Ramos (cell line): Measurements from ENCODE around the gene GALNTL6.

ENCODE experiments used
- in situ Hi-C: fragments of 300-500 bp; cut with MboI; formaldehyde crosslinking; loops from one replicate; pipeline ENCODE4 v1.14.3; 2022; ENCODE audit warnings: low sequenced_read_pairs; ENCODE audit not compliant: unreplicated experiment

The GALNTL6 gene

DNA sequence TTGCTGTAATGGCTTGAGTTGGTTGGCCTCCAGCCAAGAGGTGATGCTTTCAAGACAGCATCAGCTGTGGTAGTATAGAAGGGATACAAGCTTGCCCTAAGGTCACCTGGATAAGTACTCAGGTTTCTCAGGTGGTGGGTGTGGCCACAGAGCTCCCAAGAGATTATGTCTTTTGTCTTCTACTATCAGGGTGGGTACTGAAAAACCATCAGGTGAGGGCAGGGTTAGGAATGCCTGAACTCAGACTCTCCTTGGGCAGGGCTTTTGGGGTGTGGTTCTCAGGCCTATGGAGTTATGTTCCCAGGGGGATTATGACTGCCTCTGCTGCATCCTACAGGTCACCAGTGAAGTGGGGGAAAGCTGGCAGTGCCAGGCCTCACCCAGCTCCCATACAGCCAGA, 700.8 kb downstream of the GALNTL6 start:
- in situ Hi-C loops, result no loop called here

DNA sequence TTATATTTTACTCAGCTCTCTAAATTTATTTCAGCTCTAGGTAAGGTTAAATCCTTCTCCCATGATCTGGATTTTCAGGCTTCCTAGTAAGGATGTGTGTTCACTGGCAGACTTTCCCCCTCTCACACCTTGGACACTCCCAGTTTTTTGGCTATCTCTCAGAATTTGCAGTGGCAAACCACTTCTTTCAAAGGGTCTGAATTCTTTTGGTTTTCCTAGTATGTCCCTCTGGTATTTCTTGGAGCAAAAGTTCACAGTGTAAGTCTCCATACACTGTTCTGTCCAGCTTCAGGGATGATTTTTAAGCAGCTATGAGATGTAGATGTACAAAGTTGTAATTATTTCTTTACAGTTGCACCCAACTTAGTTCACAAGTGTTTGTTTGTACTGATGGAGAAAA, 701.6 kb downstream of the GALNTL6 start:
- in situ Hi-C loops, result no loop called here

DNA sequence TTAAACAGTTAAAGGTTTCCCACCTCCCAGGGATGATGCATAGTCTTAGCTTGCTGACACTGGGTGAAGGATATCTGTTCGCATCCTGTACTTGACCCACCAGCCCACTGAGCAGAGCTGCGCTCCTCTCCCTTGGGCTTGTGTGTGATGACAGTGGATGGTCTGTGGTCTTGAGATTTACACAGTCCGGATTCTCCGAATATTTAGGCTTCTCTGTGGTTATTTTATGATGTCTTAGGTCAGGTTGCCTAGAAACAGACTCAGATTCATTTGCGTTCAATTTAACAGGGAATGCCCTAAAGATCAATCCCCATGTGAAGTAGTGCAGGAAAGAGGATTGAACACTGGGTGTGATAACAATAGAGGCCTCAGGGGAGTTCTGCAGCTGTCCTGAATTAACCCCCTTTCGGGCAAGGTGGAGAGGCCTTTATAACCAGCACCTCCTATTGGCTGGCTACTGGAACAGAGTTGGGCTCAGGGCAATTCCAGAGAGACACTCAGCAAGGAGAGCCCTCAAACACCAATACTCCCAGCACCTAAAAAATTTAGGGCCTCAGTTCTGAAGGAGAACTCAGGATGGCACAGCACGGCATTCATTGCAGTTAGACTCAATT, 702.2 kb downstream of the GALNTL6 start:
- in situ Hi-C loops, result no loop called here

DNA sequence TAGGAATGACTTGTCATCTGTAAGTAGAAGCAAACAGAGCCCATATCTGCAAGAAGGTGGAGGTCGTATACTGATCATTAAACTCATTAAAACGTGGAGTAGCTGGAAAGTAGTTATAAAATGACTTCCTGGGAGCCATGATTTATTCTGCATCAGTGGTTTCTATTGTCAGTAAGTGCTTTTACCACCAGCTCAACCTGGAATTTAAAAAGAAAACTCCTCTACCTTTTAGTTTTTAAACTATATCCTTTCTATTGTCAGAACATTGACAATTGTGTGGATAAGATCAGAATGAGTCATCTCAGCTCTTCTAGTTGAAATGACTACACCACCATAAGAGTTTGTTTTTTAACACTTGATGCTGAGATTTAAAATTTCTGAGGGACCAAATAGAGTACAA, 704.2 kb downstream of the GALNTL6 start:
- in situ Hi-C loops, result no loop called here

DNA sequence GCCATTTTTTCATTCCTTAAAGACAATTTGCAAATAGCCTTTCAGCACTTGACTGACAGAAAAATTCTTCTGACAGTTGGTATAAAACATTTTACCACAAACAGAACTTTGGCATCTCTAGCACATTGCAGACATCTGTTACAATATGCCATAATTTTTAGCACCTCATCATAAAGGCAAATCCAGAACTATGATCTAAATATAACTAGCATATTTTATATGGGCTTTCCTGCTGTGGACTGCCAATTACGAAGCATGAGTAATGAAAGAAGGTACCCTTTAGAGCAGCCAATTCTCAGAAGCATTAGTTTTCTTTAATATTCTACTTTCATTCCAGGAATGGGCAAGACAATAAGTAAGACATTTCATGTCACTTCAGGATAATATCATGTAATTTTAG, 708.0 kb downstream of the GALNTL6 start:
- in situ Hi-C loops, result no loop called here

DNA sequence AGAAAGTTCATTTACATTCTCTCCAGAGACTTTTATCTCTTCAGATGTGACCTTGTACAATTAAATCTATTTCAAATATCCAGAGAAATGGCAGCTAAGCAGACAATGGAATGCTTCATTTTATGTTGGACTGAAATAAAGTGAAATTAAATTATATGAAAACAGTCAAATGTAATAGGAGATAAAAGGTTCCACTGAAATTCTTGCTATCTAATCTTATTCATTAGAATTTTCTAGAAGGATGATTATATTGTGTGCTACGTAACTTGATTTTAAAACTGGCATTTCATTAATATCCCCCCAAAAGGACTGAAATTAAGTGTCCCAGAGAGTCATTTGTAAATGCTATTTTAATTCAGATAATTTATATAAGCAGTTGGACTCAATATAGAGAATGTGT, 708.5 kb downstream of the GALNTL6 start:
- in situ Hi-C loops, result no loop called here

DNA sequence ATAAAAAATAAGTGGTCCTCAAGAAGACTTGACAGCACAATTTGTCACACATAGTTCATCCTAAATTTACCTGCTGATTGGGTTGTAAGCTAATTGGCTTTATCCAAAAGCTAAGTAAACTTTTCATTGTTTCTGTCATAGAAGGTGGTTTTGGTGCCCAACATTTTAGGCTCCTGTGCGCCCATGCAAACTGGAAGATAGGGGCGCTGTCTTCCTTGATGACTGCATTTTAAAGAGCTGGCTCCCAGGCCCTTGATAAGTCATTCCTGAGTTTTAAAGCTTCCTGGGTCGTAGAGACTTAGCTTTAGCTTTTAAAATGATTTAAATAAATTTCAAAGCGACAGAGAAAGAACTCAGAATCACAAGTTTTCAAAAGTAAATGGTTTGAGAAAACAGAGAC, 730.0 kb downstream of the GALNTL6 start:
- in situ Hi-C loops, result no loop called here

DNA sequence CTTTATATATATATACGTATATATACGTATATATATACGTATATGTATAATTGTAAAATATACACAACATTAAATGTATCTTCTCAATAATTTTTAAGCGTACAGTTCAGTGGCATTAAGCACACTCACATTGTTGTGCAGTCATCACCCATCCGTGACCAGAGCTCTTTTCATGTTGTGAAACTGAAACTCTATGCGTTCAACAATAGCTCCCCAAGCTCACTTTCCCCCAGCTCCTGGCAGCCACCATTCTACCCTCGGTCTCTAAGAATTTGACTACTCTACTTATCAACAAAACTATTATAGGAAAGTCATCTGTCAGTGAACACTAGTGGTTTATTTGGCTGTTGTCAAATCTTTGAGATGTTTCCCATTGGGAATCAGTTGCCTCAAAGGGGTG, 733.6 kb downstream of the GALNTL6 start:
- in situ Hi-C loops, result no loop called here

DNA sequence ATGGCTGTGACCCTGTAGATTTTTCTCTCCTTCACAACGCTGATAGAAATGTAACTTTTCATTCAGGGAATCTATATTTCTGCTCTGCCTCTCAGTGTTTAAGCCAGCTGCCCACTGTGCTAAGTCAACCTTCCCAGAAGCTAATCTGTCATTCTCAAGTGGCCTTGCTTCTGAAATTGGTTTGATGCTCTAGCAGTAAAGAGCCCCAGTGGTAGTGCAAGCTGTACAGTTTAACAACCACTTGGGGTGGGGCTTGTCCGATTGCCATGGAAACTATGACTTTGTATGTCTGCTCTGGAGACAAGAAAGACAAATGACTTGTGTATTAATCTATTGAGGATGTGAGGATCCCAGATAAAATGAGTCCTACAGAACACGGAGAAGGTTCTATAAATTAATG, 734.5 kb downstream of the GALNTL6 start:
- in situ Hi-C loops, result no loop called here

DNA sequence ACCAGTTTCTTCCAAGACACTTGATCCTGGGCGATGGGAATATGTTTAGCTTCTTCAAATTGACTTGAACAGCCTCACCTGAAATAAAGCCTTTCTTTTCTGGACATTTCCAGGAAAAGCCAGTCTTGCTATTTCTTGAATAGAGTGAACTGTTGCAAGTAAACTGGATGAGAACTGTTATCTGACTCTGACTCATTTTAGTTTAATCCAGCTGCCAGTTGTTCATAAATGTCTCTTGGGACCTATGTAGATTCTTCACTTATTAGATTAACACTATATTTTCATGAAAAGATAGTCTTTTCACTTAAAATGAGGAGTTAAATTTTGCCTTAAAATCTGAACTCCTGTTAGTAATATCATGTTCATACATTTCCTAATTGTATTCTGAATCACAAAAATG, 740.0 kb downstream of the GALNTL6 start:
- in situ Hi-C loops, result no loop called here

DNA sequence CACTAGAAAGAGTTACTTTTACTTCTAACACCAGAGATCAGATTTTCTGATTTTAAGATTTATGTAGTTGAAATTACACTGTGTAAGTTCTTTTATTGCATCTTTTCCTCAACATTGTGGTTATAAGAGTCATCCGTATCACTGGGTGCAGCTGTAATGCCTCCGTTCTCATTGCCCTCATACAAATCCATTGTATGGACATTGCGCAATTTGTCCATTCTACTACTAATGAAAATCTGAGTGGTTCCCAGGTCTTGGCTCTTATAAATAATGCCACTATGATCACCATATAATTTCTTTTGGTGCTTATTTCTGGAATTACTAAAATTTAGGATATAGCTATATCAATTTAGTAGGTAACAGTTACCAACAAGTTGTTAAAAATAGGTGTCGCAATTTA, 741.4 kb downstream of the GALNTL6 start:
- in situ Hi-C loops, result no loop called here

DNA sequence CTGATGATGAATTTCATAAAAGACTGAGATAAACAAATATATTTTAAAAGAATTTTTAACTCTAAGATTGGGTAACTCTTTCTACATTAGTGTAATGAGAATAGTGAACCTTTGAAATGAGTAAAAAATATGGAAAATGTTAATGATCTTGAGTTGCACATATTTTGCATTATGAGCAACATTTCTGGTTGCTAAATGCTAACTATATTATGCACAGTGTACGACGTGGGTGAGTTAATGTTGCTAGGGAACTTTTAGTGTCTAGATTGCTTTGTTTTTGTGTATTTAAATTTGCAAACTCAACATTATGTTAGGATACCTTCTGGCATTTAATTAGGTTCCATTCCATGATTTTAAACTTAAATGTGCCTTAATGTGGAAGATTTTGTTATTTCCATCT, 742.5 kb downstream of the GALNTL6 start:
- in situ Hi-C loops, result no loop called here

DNA sequence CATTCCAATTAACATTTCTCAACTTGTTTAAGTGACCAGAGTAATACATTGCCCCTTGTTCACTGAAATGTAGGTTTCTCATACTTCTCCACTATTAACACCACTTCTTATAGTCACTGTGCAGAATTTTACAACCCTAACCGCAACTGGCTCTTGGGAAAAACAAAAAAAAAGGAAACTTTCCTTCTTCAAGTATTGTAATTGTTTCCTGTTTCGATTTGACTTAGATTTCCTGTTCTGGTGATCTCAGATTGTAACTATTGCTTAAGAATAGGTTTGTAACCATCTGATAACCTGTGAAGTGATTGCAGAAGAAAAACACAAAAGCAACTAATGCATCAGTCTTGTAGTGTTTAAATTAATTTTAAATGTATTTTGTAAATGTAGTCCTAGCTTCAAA, 760.7 kb downstream of the GALNTL6 start:
- in situ Hi-C loops, result no loop called here

DNA sequence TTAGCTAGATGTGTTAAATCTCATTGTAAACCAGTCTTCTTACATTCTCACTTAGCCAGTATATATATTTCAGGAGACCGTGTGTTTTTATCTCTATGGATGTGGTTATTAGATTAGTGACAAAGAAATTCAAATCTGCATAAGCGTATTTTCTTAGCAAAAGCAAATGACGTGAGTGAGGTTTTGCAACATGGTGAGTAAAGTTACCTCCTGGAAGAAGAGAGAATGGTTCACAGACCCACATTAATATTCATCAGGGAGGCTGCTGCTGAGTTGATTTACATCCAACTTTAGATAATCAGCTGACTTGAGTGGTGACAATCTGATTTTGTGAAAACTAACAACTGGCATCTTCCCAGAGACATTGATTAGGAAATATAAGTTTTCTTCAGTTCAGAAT, 765.5 kb downstream of the GALNTL6 start:
- in situ Hi-C loops, result no loop called here

DNA sequence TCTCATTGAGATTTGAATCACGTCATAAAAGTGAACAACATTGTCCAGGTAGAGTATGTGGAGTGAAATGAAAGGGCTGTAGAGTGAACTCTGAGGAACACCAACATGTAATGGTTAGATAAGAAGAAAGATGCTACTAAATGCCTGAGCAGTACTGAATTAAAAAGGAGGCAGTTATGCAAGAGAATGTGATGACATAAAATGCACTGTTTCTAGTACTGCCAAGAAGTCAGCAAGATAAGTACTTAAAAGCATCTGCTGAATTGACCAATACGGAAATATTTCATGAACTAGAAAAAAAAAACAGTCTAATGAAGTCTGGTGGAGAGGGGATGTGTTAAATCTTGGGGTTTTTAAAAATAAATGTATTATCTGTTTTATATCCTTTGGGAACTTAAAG, 771.6 kb downstream of the GALNTL6 start:
- in situ Hi-C loops, result no loop called here

DNA sequence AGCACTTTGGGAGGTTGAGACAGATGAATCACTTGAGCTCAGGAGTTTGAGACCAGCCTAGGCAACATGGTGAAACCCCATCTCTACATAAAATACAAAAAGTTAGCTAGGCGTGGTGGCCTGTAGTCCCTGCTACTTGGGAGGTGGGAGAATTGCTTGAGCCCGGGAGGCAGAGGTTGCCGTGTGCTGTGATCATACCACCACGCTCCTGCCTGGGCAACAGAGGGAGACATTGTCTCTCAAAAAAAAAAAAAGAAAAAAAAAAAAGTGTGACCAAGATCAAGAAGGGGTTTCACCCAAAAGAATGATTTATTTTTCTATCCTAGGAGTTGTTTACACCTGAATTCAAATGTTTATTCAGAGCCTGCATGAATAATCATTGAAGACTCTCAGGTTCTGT, 783.0 kb downstream of the GALNTL6 start:
- in situ Hi-C loops, result no loop called here

DNA sequence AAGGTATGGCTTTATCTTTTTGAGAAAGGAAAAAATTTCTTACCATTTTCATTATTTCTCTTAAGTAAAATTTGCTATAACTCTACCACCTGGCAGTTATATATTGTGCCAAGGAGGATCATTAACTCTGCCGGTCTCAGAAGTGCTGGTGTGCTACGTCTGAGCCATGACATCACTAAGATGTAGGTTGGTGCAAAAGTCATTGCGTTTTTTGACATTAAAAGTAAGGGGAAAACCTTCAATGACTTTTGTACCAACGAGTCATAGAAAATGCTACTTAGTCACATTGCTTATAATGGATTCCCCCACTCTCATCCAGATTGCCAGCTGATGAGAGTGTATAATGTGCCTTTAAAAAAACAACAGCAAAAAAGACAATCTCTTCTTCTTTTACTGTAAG, 786.4 kb downstream of the GALNTL6 start:
- in situ Hi-C loops, result no loop called here

DNA sequence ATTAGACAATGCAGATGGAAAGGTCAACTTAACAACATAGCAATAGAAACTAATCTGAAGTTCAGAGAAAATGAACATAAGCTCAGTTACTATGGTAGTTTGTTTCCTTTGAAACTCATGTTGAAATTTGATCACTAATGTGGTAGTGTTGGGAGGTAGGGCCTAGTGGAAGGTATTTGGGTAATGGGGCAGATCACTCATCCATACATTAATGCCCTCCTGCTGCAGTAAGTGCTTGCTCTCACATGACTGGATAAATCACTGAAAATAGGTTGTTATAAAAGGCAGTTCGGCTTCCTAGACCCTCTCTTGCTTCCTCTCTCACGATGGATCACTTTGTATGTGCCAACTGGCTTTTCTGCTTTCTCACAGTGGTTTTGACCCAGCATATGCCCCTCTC, 788.0 kb downstream of the GALNTL6 start:
- in situ Hi-C loops, result no loop called here

DNA sequence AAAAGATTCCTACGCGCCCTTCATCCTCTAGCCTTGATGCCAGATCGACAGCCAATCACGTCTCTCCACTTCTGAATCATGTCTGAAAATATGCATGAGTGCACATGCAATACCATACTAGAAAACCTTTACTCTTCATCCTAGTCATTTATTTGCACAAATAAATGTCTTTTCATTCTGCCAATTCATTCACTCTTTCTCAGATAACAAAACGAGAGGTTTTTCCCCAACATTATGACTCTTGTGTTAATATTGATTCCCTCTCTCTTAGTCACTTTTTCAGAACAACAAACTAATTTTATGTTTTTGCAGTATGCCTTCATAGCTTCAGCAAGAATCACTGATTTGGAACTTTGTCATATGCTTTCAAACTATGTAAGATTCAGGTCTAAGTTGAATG, 806.0 kb downstream of the GALNTL6 start:
- in situ Hi-C loops, result no loop called here

DNA sequence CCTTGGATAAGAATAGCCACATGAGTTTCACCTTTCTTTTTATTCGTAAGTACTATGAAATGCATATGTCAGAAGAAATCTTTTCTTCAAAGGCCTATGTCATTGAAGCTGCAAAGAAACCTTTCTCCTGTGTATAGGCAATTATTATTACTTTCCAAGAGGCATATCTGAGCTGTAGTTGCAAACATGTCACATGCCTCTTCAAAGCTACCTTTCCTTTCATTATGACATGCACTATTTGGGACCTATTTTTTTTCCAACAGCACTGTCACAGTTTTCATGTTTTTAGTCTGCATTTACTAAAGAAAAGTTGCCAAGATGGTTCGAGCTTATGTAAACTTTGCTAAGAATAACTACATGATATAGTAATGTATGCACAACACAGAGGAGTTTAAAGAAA, 806.6 kb downstream of the GALNTL6 start:
- in situ Hi-C loops, result no loop called here

DNA sequence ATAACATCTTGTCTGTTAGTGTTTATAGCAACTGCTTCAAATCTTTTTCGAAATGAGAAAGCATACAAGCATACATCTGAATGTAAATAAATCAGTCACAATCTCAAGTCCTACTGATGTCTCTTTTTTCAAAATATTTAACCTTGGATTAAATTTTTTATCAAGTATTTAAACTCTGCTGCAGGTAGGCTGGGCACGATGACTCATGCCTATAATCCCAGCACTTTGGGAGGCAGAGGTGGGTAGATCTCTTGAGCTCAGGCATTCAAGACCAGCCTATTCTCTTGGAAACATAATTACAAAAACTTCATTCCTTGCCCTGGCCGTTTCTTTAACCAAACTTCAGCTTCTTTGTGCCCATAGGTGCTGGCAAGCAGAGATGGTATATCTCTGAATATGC, 815.1 kb downstream of the GALNTL6 start:
- in situ Hi-C loops, result no loop called here

DNA sequence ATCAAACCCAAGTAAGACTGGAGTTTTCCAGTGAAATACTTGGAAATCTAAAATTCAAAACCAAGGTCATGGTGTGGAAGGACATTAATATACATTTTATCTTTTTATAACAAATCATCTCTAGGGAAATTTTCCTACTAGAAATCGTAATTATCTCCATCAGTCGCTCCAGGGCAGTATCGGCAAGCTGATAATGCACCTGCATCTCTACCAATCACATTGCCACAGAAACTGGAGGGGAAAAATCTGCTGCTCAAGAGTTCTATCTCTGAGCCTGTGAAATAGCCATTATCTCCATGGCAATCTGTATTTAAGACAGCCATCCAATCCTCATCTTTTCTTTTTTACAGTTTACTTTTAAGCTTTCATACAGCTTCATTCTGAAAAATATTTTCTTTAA, 817.1 kb downstream of the GALNTL6 start:
- in situ Hi-C loops, result no loop called here

DNA sequence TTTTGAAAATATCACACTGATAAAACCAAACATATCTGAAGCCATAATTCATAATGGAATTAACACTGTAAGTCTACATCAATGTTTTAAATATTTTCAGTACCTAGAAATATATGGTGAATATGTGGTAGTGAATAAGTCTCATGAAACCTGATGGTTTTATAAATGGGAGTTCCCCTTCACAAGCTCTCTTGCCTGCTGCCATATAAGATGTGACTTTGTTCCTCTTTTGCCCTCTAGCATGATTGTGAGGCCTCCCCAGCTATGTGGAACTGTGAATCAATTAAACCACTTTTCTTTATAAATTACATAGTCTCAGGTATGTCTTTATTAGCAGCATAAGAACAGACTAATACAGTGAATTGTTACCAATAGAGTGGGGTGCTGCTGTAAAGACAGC, 818.6 kb downstream of the GALNTL6 start:
- in situ Hi-C loops, result no loop called here
